Endothelial cell of umbilical vein (primary cell): ENCODE results near the gene SH3BGRL3.

Experiments used
- EZH2 ChIP-seq: IDR thresholded peaks from 2 replicates; pipeline ENCODE4 v1.6.1; 2012; ENCODE audit warnings: borderline replicate concordance, low read depth, mild to moderate bottlenecking, moderate library complexity, low read length, inconsistent platforms; ENCODE audit not compliant: severe bottlenecking
- FOS ChIP-seq: IDR thresholded peaks from 2 replicates; pipeline ENCODE4 v1.6.1; 2011; ENCODE audit warnings: mild to moderate bottlenecking, low read length, moderate library complexity, borderline replicate concordance; ENCODE audit not compliant: insufficient read depth
- GATA2 ChIP-seq: IDR thresholded peaks from 2 replicates; pipeline ENCODE4 v1.7.0; 2011; ENCODE audit warnings: low read depth, mild to moderate bottlenecking, moderate library complexity, mixed read lengths, low read length; ENCODE audit not compliant: insufficient read length, insufficient read depth
- JUN ChIP-seq: IDR thresholded peaks from 2 replicates; pipeline ENCODE4 v1.6.1; 2011; ENCODE audit warnings: borderline replicate concordance, low read depth; ENCODE audit not compliant: insufficient read length, insufficient read depth
- MYC ChIP-seq: IDR thresholded peaks from one replicate; pipeline ENCODE4 v1.6.1; 2011; ENCODE audit warnings: mild to moderate bottlenecking, low read depth, low read length
- POLR2A ChIP-seq: IDR thresholded peaks from 2 replicates; pipeline ENCODE4 v1.6.1; 2012; ENCODE audit warnings: low read depth, mild to moderate bottlenecking, control low read depth, low read length
- POLR2AphosphoS5 ChIP-seq: IDR thresholded peaks from 2 replicates; pipeline ENCODE4 v1.6.1; 2012; ENCODE audit warnings: low read depth, mild to moderate bottlenecking, control low read depth, low read length, moderate library complexity; ENCODE audit not compliant: insufficient read depth
- TF ChIP-seq, protein P1 (sequence below), 2 donors: IDR thresholded peaks; 1 replicate in 1 of 2; 2 replicates in 1 of 2; pipeline ENCODE4 v1.5.1; 2011; ENCODE audit warnings: low read length in 2 of 2, mild to moderate bottlenecking in 2 of 2, moderate library complexity in 2 of 2, control low read depth in 1 of 2, inconsistent platforms in 1 of 2, low read depth in 1 of 2; ENCODE audit not compliant: insufficient read depth in 1 of 2; ENCODE audit errors: extremely low read depth in 1 of 2

DNA sequence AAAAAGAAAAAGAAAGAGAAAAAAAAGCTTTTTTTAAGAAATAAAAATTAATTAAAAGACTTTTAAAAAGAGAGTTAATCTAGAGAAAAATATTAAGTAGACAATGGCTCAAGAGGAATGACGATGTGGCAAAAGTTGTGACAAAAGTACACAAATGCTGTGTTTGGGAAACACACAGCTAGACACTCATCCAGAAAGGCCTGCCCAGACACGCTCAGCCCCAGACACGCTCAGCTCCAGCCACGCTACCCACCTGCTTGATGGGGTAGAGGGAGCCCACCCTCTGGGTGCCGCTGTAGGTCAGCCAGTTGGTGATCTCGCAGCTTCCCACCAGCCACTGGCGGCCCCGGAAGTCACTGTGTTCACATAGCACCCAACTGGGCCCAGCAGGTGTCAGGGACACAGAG is 48.1 kb downstream of the SH3BGRL3 start:
- TF ChIP-seq, protein P1, sequence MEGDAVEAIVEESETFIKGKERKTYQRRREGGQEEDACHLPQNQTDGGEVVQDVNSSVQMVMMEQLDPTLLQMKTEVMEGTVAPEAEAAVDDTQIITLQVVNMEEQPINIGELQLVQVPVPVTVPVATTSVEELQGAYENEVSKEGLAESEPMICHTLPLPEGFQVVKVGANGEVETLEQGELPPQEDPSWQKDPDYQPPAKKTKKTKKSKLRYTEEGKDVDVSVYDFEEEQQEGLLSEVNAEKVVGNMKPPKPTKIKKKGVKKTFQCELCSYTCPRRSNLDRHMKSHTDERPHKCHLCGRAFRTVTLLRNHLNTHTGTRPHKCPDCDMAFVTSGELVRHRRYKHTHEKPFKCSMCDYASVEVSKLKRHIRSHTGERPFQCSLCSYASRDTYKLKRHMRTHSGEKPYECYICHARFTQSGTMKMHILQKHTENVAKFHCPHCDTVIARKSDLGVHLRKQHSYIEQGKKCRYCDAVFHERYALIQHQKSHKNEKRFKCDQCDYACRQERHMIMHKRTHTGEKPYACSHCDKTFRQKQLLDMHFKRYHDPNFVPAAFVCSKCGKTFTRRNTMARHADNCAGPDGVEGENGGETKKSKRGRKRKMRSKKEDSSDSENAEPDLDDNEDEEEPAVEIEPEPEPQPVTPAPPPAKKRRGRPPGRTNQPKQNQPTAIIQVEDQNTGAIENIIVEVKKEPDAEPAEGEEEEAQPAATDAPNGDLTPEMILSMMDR (IDR thresholded peaks at IDR 0.05; ENCODE audit: extremely low read depth in 1 of 2, insufficient read depth in 1 of 2, low read depth in 1 of 2, low read length in 2 of 2), result no peak
- no peak for TF ChIP-seq FOS
- TF ChIP-seq POLR2A, result no peak
- no peak for TF ChIP-seq EZH2
- no peak for TF ChIP-seq MYC
- TF ChIP-seq POLR2AphosphoS5, result no peak
- TF ChIP-seq GATA2, result no peak
- no peak for TF ChIP-seq JUN
